ENCODE data around the gene SELENOO. TPM values are rescaled to one million over a fixed set of nuclear protein-coding genes. Genes with fewer than 3 reads are reported as not detected.
"Not testable (repeated sequence)": the region's sequence is repeated elsewhere in the genome, so short reads cannot be mapped to it uniquely, and the experiment has no call there.

The SELENOO gene
- total RNA-seq, 1 experiment from 2014 or later = 21.9 TPM

DNA sequence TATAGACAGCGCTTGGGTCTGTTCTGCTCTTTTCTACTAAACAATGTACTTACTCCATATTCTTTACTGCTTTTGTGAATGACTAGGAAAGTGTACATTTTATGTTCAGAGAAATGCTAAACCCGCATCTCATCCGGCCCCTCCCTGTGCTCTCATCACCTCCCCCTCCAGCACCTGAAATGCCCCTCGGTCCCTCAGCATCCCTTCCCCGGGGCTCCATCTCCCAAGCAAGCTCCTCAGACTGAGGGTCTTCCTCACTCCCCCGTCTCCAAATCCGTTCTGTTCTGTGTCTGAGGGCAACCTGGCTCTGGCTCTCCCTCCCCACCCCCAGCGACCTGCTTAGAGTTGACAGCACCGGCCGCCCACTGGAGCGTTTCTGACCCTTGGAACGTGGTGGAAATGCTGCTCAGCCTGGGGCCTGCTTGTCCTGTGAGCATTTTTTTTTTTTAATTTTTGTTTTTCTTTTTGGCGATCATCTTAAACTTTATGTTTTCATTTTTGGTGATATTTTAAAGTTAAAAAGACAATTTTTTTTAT is 1.4 kb downstream of the SELENOO start:
- ChIA-PET CTCF (interaction anchor here (1.1 to 1.2 kb wide), 3 partner anchors 9 to 158 kb away, joined by 4 to 6 read pairs (median 6); no protein-coding TSS in a partner anchor), POLR2A (interaction anchor here (0.7 to 1.4 kb wide), 7 partner anchors 10 to 119 kb away, joined by 3 to 6 read pairs (median 3); no protein-coding TSS in a partner anchor)
- BruUV-seq (replicated peaks) = no TSS peak
- Mint-ChIP-seq H3K9me3 (ENCODE audit: unreplicated experiment) (no peaks in the 10 kb centered on the region), H3K4me3 (ENCODE audit: unreplicated experiment) (peak overlapping the region; percentile 72), H3K27ac (ENCODE audit: low read depth, unreplicated experiment) (peak overlapping the region; percentile 49), H3K36me3 (ENCODE audit: insufficient read depth, unreplicated experiment) (peaks cover 49% of the 10 kb centered on the region), H3K4me1 (ENCODE audit: insufficient read depth, unreplicated experiment) (no peaks in the 10 kb centered on the region), H3K27me3 (ENCODE audit: insufficient read depth, unreplicated experiment) (no peaks in the 10 kb centered on the region)
- no peak for DNase-seq (ENCODE audit: unreplicated experiment)
- intact Hi-C loops (cut with micrococcal nuclease) = no loop called here
- TF ChIP-seq, protein P1, sequence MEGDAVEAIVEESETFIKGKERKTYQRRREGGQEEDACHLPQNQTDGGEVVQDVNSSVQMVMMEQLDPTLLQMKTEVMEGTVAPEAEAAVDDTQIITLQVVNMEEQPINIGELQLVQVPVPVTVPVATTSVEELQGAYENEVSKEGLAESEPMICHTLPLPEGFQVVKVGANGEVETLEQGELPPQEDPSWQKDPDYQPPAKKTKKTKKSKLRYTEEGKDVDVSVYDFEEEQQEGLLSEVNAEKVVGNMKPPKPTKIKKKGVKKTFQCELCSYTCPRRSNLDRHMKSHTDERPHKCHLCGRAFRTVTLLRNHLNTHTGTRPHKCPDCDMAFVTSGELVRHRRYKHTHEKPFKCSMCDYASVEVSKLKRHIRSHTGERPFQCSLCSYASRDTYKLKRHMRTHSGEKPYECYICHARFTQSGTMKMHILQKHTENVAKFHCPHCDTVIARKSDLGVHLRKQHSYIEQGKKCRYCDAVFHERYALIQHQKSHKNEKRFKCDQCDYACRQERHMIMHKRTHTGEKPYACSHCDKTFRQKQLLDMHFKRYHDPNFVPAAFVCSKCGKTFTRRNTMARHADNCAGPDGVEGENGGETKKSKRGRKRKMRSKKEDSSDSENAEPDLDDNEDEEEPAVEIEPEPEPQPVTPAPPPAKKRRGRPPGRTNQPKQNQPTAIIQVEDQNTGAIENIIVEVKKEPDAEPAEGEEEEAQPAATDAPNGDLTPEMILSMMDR (IDR thresholded peaks at IDR 0.05; ENCODE audit: unreplicated experiment) = no peak

DNA sequence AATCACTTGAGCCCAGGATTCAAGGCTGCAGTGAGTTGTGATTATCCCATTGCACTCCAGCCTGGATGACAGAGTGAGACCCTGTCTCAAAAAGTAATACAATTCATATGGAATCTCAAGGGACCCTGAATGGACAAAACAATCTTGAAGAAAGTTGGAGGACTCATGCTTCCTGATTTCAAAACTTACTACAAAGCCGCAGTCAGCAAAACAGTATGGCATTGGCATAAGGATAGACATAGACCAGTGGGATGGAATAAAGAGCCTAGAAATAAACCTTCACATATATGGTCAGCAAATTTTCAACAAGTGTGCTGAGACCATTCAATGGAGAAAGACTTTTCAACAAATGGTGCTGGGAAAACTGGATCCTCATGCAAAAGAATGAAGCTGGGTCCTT is 2.5 kb downstream of the SELENOO start:
- Mint-ChIP-seq H3K36me3 (ENCODE audit: insufficient read depth, unreplicated experiment) (peaks cover 57% of the 10 kb centered on the region), H3K9me3 (ENCODE audit: unreplicated experiment) (no peaks in the 10 kb centered on the region), H3K27ac (ENCODE audit: low read depth, unreplicated experiment) (no peak overlapping the region), H3K4me1 (ENCODE audit: insufficient read depth, unreplicated experiment) (no peaks in the 10 kb centered on the region), H3K4me3 (ENCODE audit: unreplicated experiment) (no peak overlapping the region), H3K27me3 (ENCODE audit: insufficient read depth, unreplicated experiment) (no peaks in the 10 kb centered on the region)
- CTCF ChIA-PET = interaction anchor here (0.6 to 1.7 kb wide), 4 partner anchors 8 to 151 kb away, joined by 4 to 6 read pairs (median 4); no protein-coding TSS in a partner anchor
- no TSS peak for BruUV-seq (replicated peaks)
- no peak for DNase-seq (ENCODE audit: unreplicated experiment)
- POLR2A ChIA-PET = interaction anchor here (0.9 to 1.4 kb wide), 2 partner anchors 13 to 17 kb away, joined by 3 to 7 read pairs; no protein-coding TSS in a partner anchor
- TF ChIP-seq, protein P1 (IDR thresholded peaks at IDR 0.05; ENCODE audit: unreplicated experiment) = no peak
- intact Hi-C loops (cut with micrococcal nuclease) = no loop called here

DNA sequence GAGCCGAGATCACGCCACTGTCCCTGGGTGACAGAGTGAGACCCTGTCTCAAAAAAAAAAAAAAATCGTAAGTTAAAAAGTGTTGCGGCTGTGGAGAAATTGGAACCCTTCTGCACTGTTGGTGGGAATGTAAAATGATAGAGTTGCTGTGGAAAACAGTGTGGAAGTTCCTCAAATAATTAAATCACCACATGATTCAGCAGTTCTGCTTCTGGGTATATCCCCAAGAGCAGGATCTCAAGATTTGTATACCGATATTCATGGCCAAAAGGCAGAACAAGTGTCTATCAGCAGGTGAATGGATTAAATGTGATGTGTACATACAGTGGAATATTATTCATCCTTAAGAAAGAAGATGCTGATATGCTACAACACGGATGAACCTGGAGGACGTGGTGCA is 3.8 kb downstream of the SELENOO start:
- POLR2A ChIA-PET = interaction anchor here (1.4 kb wide), 1 partner anchor 14 kb away, joined by 7 read pairs; no protein-coding TSS in a partner anchor
- no peak overlapping the region for H3K4me3 Mint-ChIP-seq (ENCODE audit: unreplicated experiment)
- TF ChIP-seq, protein P1 (IDR thresholded peaks at IDR 0.05; ENCODE audit: unreplicated experiment) = no peak
- intact Hi-C loops (cut with micrococcal nuclease) = no loop called here
- peaks cover under 1% of the 10 kb centered on the region for H3K4me1 Mint-ChIP-seq (ENCODE audit: insufficient read depth, unreplicated experiment)
- H3K27ac Mint-ChIP-seq (ENCODE audit: low read depth, unreplicated experiment) = peak overlapping the region; percentile 8
- peaks cover 65% of the 10 kb centered on the region for H3K36me3 Mint-ChIP-seq (ENCODE audit: insufficient read depth, unreplicated experiment)
- BruUV-seq (replicated peaks) = no TSS peak
- no peak for DNase-seq (ENCODE audit: unreplicated experiment)
- no peaks in the 10 kb centered on the region for H3K9me3 Mint-ChIP-seq (ENCODE audit: unreplicated experiment)
- H3K27me3 Mint-ChIP-seq (ENCODE audit: insufficient read depth, unreplicated experiment) = no peaks in the 10 kb centered on the region
- CTCF ChIA-PET = interaction anchor here (0.7 to 1.7 kb wide), 4 partner anchors 55 to 58 kb away, joined by 3 to 6 read pairs (median 4); no protein-coding TSS in a partner anchor

DNA sequence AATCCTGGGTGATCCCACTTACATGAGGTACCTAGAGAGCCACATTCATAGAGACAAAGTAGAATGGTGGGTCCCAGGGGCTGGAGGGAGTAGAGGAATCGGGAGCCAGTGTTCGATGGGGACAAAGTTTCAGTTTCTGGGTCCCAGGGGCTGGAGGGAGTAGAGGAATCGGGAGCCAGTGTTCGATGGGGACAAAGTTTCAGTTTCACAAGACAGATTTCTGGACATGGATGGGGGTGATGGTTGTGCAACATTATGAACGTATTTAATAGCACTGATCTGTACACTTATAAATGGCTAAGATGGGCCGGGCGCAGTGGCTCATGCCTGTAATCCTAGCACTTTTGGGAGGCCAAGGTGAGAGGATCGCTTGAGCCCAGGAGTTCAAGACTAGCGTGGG is 4.2 kb downstream of the SELENOO start:
- ChIA-PET CTCF (interaction anchor here (1.6 kb wide), 1 partner anchor 57 kb away, joined by 3 read pairs; no protein-coding TSS in a partner anchor), POLR2A (interaction anchor here (1.4 kb wide), 1 partner anchor 14 kb away, joined by 7 read pairs; no protein-coding TSS in a partner anchor)
- H3K4me1 Mint-ChIP-seq (ENCODE audit: insufficient read depth, unreplicated experiment); BruUV-seq (replicated peaks); DNase-seq (ENCODE audit: unreplicated experiment); H3K4me3 Mint-ChIP-seq (ENCODE audit: unreplicated experiment); H3K27me3 Mint-ChIP-seq (ENCODE audit: insufficient read depth, unreplicated experiment); H3K9me3 Mint-ChIP-seq (ENCODE audit: unreplicated experiment); intact Hi-C loops (cut with micrococcal nuclease): not testable (repeated sequence)
- Mint-ChIP-seq H3K27ac (ENCODE audit: low read depth, unreplicated experiment) (peak overlapping the region; percentile 8), H3K36me3 (ENCODE audit: insufficient read depth, unreplicated experiment) (peaks cover 67% of the 10 kb centered on the region)
